HG03521 (cell line): ENCODE results near the gene FGA.

Experiments used
- ATAC-seq: cut with Tn5 transposase; IDR thresholded peaks from one replicate; pipeline ENCODE4 v1.9.1; 2021; ENCODE audit warnings: mild to moderate bottlenecking, moderate library complexity; ENCODE audit not compliant: unreplicated experiment

Gene FGA

DNA sequence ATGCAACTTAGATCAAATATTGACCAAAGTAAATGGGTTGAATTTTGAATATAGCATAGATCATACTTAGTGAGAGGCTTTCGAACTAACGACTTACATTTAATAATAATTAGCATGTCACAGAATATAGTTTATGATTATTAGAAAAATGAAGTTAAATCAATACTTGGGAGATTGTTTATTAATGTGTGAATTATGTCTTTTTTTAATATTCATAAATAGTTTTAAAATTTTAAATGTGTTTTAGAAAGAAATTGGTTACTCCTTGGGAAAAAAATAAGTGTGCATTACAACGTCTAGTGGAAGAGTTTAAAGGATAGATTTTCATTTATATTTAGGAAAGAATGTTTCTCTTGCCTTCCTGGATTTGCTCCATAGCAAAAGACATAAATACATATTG is 7.3 kb downstream of the FGA start:
- ATAC-seq, result no peak

DNA sequence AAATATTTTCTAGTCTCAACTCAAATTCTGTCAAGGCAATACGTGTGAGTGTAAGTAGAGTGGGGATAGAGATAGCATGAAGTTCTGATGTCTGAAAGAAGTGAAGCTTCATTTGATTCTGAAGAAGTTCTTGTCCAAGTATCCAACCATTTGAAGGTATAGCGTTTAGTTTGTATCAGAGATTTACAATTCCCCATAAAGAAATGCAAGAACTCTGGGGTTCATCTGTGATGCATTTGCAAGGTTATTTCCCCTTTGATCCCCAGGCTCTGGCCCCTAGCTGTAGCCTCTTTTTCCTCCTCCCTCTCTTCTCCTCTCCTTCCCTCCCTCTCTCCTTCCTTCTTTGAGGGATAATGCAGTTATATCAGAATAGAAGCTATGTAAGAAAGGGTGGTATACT is 7.8 kb downstream of the FGA start:
- no peak for ATAC-seq

DNA sequence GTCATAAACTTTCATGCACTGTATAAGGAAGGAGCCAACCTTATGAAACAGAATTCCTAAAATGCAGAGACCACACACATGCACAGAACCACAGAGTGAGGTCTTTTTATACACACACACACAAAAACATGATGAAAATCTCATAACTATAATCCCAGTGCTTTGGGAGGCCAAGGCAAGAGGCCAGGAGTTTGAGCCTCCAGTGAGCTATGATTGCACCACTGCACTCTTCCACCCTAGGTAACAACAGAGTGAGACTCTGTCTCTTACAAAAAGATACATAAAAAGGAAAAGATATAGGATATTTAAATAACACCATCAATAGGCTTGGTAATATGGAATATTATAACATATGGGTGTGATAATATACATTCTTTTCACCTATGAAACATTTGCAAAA is 10.6 kb downstream of the FGA start:
- no peak for ATAC-seq

GRCh38 chr4:154578919-154579318 is 11.6 kb downstream of the FGA start:
- no peak for ATAC-seq

DNA sequence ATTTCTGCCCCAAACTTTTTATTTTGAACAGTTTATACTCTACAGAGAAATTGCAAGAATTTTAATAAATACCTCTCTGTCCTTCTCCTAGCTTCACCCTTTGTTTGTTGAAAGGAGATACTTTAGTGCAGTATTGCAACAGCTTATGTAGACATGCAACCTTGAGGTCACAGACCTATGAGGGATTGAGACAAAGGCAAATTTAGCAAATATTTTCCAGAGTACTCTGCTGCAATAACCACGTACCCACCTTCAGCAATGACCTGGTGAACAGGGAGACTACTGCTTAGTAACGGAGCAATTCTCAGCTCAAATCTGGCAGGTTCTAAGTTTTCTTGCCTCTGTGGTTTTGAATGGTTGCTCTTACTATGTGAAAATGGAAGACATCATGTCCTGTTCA is 13.2 kb downstream of the FGA start:
- no peak for ATAC-seq

DNA sequence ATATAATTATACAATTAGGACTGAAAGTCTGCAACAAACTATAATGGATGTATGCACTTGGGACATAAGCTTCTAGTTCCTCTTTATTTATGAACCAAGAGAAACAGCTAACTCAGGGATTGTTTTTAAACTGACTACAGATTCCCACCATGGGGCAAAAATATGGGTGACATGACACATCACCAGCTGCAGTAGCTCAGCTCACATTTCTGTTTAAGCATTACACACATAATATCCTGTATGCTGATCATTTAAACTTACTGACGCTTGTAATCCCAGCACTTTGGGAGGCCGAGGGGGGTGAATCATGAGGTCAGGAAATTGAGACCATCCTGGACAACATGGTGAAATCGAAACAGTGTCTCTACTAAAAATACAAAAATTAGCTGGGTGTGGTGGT is 16.2 kb downstream of the FGA start:
- ATAC-seq, result no peak

- ATAC-seq, result no peak
These were observed 17.2 kb downstream of the FGA start for GRCh38 chr4:154573190-154573870.

- no peak for ATAC-seq
These were observed 21.0 kb downstream of the FGA start for GRCh38 chr4:154569584-154569983.

GRCh38 chr4:154569028-154569427 is 21.5 kb downstream of the FGA start:
- ATAC-seq, result no peak

- ATAC-seq, result no peak
These were observed 23.8 kb downstream of the FGA start for GRCh38 chr4:154566639-154567204.

DNA sequence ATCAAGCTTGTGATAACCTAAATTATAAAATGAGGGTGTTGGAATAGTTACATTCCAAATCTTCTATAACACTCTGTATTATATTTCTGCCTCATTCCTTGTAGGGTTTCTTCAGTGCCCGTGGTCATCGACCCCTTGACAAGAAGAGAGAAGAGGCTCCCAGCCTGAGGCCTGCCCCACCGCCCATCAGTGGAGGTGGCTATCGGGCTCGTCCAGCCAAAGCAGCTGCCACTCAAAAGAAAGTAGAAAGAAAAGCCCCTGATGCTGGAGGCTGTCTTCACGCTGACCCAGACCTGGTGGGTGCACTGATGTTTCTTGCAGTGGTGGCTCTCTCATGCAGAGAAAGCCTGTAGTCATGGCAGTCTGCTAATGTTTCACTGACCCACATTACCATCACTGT is 24.8 kb downstream of the FGA start:
- no peak for ATAC-seq

GRCh38 chr4:154564311-154564710 is 26.2 kb downstream of the FGA start:
- ATAC-seq, result no peak

DNA sequence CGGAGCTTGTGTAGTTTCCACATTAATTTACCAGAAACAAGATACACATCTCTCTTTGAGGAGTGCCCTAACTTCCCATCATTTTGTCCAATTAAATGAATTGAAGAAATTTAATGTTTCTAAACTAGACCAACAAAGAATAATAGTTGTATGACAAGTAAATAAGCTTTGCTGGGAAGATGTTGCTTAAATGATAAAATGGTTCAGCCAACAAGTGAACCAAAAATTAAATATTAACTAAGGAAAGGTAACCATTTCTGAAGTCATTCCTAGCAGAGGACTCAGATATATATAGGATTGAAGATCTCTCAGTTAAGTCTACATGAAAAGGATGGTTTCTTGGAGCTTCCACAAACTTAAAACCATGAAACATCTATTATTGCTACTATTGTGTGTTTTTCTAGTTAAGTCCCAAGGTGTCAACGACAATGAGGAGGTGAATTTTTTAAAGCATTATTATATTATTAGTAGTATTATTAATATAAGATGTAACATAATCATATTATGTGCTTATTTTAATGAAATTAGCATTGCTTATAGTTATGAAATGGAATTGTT is 27.8 kb downstream of the FGA start, which contains the start of gene FGB:
FGB (plus strand) TSS at position 315 of the 558 bp plus-strand sequence; CDS start at position 323, 8 bp downstream.
- no peak for ATAC-seq

GRCh38 chr4:154560824-154561231 is 29.7 kb downstream of the FGA start:
- no peak for ATAC-seq

DNA sequence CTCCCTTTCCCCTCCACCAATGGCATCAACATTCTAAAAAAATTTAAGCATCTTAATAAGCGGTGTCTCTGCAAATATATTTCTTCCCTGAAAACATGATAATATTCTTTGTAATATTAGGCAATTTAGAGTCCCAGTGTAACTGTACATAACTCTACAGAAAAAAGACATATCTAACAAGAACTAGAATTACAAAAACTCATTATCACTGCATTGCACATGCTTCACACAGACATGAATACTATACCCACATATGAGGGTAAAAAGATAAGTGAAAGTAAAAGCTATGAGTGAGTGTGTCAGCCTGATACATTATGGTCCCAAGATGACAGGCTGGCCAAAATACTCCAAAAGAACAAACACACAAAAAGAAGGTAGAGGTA is 30.1 kb downstream of the FGA start:
- ATAC-seq, result no peak

DNA sequence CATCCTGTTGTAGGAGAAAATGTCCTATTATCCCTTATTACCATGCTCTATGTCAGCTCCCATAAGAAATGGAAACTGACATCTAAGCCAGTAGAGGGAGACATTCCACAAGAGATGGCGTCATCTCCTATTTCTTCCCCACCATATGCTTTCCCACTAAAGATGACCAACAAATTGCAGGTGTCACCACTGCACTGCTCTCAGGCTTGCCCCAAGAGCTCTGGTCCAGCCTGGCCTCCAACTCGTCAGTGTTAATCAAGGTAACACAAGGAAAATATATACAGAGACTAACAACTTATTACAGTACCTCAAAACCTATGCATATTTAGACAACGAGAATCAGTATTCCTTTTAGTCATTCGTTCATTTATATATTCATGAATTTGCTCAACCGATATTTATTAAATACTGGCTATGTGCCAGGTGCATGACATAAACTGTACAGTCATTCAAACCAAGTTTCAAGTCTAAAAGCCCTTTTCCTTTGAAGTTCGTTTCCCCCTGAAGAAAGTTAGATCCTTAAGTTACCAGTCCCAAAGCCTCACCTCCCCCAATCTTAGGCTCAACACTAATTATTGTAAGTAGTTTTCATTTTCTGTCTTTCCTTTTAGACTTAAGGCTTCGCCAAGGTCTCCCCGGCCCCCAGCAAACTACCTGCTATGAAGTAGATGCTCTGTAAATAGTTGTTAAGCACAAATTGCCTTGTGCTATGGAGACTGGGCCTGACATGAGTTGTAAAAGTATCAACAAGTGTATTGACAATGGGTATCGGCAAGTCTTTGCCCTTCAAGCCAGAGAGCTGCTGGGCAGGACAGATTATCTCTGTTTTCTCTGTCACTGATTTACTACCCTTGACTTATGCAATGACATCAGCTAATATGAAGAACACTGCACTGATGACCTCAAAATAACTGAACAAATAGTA is 30.8 kb downstream of the FGA start:
- peak; percentile 61 for ATAC-seq

GRCh38 chr4:154559141-154559493 is 31.4 kb downstream of the FGA start:
- no peak for ATAC-seq

DNA sequence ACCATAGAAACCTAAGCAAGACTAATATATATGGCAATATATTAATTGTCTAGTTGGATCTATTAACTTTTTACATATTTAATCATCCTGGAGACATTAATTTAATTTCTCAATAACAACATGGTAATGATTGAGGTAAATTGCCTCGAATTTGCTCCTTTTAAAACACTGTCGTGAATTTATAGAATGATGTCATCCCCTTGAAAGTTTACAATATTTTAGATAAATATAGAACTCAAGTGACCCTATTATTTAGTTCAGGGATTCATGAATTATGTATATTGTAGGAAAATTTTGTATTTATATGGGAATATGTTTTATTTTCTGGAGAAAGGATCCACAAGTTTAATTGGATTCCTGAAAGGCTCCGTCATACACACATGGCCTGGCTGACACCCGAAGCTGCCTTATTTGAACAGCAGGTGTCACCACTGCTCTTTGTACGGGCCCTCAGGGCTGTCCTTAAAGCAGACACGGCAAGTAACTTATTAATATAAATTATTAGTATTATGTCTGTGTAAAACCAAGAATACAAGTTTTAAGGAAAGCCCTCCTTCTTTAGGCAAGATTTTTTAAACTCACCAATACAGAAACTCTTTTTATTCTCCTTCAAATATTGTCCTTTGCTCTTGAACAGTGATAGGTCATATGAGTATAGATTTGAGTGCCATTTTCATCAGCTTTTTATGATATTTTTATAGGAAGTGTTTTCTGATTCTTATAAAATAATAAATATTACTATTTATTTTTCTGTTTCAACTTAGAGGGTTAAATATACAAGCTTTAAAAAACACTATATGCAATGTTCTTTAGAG is 38.5 kb downstream of the FGA start:
- ATAC-seq, result peak; percentile 42

DNA sequence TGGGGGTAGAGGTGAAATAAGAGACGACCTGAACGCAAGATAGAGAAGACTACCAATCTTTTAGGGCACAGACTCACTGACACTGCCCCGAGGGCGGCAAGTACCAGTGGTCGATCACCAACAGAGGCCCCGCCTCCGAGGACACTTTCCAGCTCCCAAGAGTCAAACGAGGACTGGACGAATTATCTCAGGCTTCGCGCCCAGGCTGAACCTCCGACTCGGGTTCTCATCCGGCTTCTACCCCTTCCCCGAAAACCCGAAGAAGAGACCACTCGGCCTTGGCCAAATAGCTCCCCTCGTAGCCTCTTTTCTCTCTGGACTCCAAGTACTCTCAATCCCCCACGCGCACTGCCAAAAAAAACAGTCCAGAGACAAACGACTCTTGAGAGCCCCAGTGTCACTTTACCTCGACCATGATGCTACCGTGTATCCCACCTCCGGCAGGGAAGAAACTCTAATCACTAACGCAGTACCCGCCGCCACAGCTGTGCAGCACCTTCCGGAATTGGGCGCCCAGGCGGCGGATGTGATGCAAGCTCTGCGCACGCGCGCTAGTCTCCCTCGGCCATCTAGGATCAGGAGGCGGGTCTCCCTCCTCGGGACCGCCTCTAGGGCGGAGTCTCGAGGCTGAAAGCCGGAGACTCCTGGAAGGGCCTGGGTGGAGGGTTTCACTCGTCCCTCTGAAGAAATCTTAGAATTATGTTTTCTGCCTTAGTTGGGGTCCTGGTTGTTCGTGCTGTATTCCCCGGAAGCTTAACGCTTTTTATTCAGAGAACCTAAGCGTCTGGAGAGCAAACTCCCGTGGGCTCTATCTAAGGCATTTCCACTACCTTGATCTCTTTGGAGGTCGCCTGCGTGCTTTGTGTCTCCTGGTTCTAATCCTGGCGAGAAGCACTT is 40.4 kb downstream of the FGA start, which contains the start of gene PLRG1:
PLRG1 (minus strand) TSS at position 507 of the 897 bp plus-strand sequence; CDS start at position 415, 92 bp downstream.
- ATAC-seq, result peak; percentile 99

- ATAC-seq, result no peak
These were observed 44.9 kb downstream of the FGA start for GRCh38 chr4:154545689-154546088.
